Testis (tissue), 3 donors: ENCODE results near the gene UFL1. TPM values are rescaled to one million over a fixed set of nuclear protein-coding genes. Genes with fewer than 3 reads are reported as not detected.

Experiments used
- DNase-seq: peaks from one replicate; pipeline ENCODE4 v3.0.0-alpha.2; 2019
- H3K27ac ChIP-seq, 2 donors: fragments of 200-600 bp; sonication (generic); one replicate each; pipeline ENCODE4 v1.5.1; 2019
- H3K27me3 ChIP-seq: fragments of 200-600 bp; sonication (generic); one replicate; pipeline ENCODE4 v1.5.1; 2019
- H3K36me3 ChIP-seq: fragments of 200-600 bp; sonication (generic); one replicate; pipeline ENCODE4 v1.5.1; 2017; ENCODE audit warnings: low read depth; ENCODE audit errors: missing control alignments
- H3K4me1 ChIP-seq: fragments of 200-600 bp; sonication (generic); one replicate; pipeline ENCODE4 v1.5.1; 2019
- H3K4me3 ChIP-seq, 2 donors: fragments of 200-600 bp; sonication (generic); one replicate each; pipeline ENCODE4 v1.5.1; 2017 to 2019
- H3K9me3 ChIP-seq: fragments of 200-600 bp; sonication (generic); one replicate; pipeline ENCODE4 v1.5.1; 2017
- CTCF ChIP-seq, 3 experiments: fragments of 450-650 bp in 2 of 3; fragments of 200-600 bp in 1 of 3; sonication (generic) in 1 of 3; IDR thresholded peaks; one replicate each; pipeline ENCODE4 v1.5.1; 2016 to 2019; ENCODE audit warnings: antibody characterized with exemption in 3 of 3, mild to moderate bottlenecking in 2 of 3, moderate library complexity in 1 of 3
- POLR2A ChIP-seq: fragments of 450-650 bp; IDR thresholded peaks from one replicate; pipeline ENCODE4 v1.6.1; 2017; ENCODE audit warnings: antibody characterized with exemption, mild to moderate bottlenecking, moderate library complexity
- WGBS, 2 donors: methylation state at CpG; one replicate each; pipeline ENCODE4 v1.1.5; 2018; 5-methylcytosine and 5-hydroxymethylcytosine counted together
- intact Hi-C: fragments of 100-400 bp; cut with DNase I; formaldehyde crosslinking; loops from one replicate; pipeline ENCODE4 v1.15.1; 2023; ENCODE audit warnings: low total_unique reads
- polyA plus RNA-seq: library from polyadenylated mRNA; stranded (reverse); fragments of 350-450 nt; fragmentation: Illumina TruSeq; extraction: RNeasy Lipid Tissue Mini Kit (QIAGEN cat#74804); gene quantifications from one replicate; pipeline ENCODE4 v1.2.3, GENCODE V29; 2014; ENCODE audit warnings: low read depth, low replicate concordance; ENCODE audit not compliant: insufficient read depth
- total RNA-seq, 2 donors: library from RNA; depleted of rRNA; stranded (reverse); fragments of >200 nt; gene quantifications; one replicate each; pipeline ENCODE4 v1.2.3, GENCODE V29; 2016

UFL1 gene
- total and polyA plus RNA-seq, 3 donors from 2014 or later: 12.4 to 23.8 (median 23.4) TPM

GRCh38 chr6:96576221-96576620 is 54.6 kb downstream of the UFL1 start:
- Histone ChIP-seq H3K36me3 (no peaks in the 10 kb centered on the region), H3K27ac (peak overlapping the region in 1 of 2 donors; percentile 77), H3K4me3 (no peak overlapping the region), H3K4me1 (no peaks in the 10 kb centered on the region), H3K27me3 (no peaks in the 10 kb centered on the region), H3K9me3 (no peaks in the 10 kb centered on the region)
- DNase-seq: no peak
- TF ChIP-seq POLR2A: no peak
- intact Hi-C loops: no loop called here
- 57 to 63% methylated on average over 4 of the region's 4 CpGs for WGBS, 2 donors

DNA sequence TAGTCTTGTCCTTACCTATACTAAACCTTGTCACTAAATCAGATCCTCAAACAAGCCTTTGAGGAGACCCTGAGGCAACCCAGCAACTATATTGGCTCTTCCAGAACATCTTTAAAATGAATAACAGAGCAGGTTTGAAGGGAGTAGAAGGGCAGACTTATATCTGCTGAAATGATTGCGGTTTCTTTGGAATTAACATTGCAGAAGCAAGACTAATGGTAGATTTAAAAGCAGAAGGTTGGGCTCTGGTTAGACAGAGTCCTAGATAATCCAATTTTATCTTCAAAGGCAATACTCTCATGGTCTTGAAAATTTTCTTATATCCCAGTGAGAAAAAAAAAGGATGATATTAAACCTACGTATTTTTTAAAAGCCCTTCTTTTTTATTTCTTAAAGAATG is 60.4 kb downstream of the UFL1 start:
- no peak for DNase-seq
- H3K4me3 ChIP-seq: no peak overlapping the region
- TF ChIP-seq POLR2A (no peak), CTCF (IDR thresholded peaks at IDR 0.05) (no peak)
- no peaks in the 10 kb centered on the region for H3K27me3 ChIP-seq
- no peaks in the 10 kb centered on the region for H3K4me1 ChIP-seq
- peak overlapping the region in 1 of 2 donors; percentile 74 for H3K27ac ChIP-seq
- H3K36me3 ChIP-seq: no peaks in the 10 kb centered on the region
- 79 to 90% methylated on average over 2 of the region's 2 CpGs for WGBS, 2 donors
- intact Hi-C loops: no loop called here
- H3K9me3 ChIP-seq: no peaks in the 10 kb centered on the region

- no peaks in the 10 kb centered on the region for H3K4me1 ChIP-seq
- H3K36me3 ChIP-seq: no peaks in the 10 kb centered on the region
- no peaks in the 10 kb centered on the region for H3K9me3 ChIP-seq
- DNase-seq: no peak
- no peaks in the 10 kb centered on the region for H3K27me3 ChIP-seq
- no peak for TF ChIP-seq POLR2A
- no peak for TF ChIP-seq CTCF (IDR thresholded peaks at IDR 0.05)
- 48 to 59% methylated on average over 1 of the region's 1 CpG for WGBS, 2 donors
- intact Hi-C loops: no loop called here
- H3K4me3 ChIP-seq: no peak overlapping the region
- H3K27ac ChIP-seq: peak overlapping the region in 1 of 2 donors; percentile 74
These were observed 60.8 kb downstream of the UFL1 start for GRCh38 chr6:96582436-96582835.

DNA sequence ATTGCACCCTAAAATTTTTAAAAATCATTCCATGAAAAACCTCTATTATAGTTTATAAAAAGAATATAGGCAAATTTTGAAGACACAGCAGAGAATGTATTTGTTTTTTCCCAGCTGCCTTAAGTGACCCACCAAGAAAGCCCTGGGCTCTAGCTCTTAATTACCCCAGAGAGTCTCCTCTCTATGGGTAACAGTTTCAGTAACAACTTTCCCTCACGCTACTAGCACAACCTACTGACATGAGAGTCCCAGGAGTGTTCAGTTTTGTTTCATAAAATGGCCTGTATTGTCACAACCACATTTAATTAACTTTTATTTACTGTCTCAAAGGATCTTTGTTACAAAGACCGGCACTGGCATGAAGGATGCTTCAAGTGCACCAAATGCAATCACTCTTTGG is 82.8 kb downstream of the UFL1 start:
- 68 to 79% methylated on average over 2 of the region's 2 CpGs for WGBS, 2 donors

More for the DNA sequence above, 82.8 kb downstream of the UFL1 start:
- no peak overlapping the region for H3K4me3 ChIP-seq
- no peaks in the 10 kb centered on the region for H3K36me3 ChIP-seq
- no peaks in the 10 kb centered on the region for H3K27me3 ChIP-seq
- no peaks in the 10 kb centered on the region for H3K9me3 ChIP-seq
- peaks cover 5% of the 10 kb centered on the region for H3K4me1 ChIP-seq
- no peak overlapping the region for H3K27ac ChIP-seq
- TF ChIP-seq CTCF (IDR thresholded peaks at IDR 0.05): no peak
- intact Hi-C loops: no loop called here
- no peak for DNase-seq

Other genes starting within 250 kb of the UFL1 start
- 10 to 100 TPM; 23.3 to 38.2 TPM for gene FHL5, start 41.3 kb downstream of the UFL1 start, total RNA-seq
- gene FHL5, start 41.3 kb downstream of the UFL1 start, polyA plus RNA-seq: 94.5 TPM